Left forelimb (tissue), 1 donor: ENCODE data around the gene CAMK1G.

Source experiments
- DNase-seq: peaks from one replicate; pipeline ENCODE4 v3.0.0-alpha.2; 2018; ENCODE audit warnings: low spot score

CAMK1G gene

DNA sequence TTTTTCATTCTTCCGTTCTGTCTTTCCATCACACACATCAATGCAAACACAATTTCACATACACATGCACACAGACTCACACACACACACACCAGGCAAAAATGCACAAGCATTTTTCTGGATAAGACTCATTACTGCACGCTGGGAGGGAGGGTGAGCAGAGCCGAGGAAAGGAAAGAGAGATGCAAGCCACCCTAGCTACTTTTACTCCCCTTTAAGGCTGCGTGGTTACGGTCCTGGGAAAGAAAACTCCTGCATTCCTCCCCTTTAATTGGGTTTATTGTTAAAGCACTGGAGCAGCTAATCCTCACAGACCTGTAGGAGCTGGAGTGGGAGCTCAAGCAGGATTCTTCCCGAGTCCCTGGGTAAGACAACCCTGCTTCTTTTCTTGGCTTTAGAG is at the start of gene CAMK1G:
CAMK1G (plus strand) TSS at position 307 of the 400 bp plus-strand sequence. CDS start 11,270 bp downstream, outside the sequence.
- no peak for DNase-seq

DNA sequence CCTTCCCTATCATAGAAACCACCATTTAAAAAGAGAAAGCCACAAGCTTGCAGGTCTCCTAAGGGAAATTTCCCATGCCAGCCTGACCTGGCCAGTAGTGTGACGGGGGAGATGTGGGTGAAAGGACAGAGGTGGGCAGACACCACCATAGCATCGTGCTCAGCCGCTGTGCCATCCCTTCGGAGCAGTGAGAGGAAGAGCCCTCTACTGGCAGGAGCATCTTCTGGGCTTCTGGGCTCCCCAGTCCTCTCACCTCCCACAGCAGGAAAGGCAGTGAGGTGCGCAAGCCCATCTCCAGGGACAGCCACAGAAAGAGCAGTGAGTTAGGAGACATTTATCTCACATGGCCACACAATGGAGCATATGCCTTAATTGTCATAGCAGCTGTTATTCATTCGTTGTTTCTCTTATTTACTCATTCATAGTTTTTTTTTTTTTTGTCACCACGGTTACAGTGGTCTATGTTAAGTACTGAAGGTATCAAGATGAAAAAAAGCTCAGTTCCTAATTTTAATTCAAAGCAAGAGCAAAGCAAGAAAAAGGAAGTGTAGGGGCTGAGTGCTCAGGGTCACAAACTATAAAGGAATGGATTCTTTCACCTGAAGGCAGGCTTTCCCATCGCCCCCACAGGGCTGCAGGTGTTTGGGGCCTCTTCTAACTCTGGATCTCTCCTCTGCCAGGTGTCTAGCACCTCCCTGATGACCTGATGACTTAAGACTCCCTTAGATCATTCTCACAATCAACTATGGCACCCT is 48.8 kb upstream of the CAMK1G start:
- no peak for DNase-seq

DNA sequence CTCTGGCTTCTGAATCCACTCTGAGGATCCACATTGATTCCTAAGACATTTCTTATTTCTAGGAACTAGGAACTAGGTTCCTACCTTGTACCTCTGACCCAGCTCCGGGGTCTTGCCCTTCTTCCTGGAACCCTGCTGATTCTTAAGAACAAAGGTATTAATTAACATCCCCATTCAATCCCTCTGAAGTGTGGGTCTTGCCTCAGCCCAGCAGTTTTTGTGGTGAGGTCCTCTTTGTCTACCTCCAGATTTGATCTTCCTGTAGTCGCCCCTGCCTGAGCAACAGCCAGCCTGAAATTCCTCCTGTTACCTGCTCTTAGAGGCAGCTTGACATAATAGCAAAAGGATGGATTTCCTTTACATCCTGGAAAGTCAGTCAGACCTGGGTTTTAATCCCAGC is 46.7 kb upstream of the CAMK1G start:
- DNase-seq, result no peak

DNA sequence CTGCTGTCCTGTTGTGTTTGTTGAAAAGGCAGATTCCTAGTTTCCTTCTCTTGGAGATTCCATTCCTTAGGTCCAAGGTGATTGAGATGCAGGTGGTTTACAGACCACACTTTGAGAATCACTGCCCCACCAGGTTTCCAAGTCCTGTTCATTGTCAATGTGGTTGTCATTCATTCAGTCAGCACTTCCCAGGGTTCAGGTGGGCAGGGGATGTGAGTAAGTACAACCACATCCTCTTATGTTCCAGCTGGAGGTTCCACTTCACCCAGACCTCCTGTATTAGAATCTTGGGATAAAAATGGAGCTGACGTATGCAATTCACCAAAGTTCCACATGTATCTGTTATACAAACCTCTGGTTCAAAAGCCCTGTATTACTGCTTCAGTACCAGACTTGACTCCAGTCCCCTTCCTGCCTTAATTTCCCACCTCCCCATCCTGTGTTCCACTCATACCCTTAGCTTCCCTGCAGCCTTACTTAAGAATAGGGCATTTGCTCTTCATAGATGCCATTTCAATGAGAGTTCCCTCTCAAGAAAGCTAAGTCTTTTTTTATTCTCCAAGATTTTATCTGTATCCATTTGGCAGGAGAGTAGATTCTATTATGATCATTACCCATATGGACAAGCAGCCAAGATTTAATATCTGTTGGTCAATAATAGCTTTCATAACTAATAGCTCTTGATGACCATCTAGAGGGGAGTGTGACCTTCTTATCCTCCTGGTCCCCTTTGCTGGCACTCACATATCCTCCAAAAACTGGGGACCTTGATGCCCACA is 46.0 kb upstream of the CAMK1G start:
- no peak for DNase-seq

DNA sequence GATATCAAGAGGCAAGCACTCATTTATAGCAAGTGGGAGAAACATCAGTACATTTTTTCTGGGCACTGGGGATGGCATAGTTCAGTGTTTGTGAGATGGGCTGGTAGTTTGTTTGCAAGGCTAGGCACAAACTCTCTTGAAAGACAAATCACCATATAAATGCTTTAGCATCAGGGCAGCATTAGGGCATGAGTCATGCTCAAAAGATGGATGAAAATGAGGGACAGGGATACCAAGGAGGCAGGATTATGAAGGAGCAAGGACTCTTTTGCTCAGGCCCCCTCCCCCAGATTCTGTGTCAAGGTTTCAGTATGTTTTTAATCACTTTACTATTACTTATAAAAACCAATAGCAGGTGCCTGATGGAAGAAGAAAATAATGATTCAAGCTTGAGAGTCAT is 43.9 kb upstream of the CAMK1G start:
- no peak for DNase-seq

DNA sequence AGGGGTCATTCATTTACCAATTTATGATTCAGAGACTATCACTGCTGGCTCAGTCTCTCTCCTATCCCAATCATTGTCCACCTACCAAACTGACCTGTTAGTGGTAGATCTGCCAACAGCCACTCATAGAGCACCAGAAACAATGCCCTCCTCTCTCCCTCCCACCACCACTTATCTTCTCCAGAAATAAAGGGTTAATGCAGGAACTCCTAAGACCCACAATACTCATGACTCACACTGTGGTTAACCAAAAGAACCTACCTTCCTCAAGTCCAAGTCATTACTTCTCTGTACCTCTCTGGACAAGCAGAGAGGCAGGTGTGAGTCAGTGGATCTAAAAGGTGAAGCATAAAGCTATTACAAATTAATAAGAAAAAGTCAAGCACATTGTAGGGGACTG is 40.9 kb upstream of the CAMK1G start:
- DNase-seq, result no peak

DNA sequence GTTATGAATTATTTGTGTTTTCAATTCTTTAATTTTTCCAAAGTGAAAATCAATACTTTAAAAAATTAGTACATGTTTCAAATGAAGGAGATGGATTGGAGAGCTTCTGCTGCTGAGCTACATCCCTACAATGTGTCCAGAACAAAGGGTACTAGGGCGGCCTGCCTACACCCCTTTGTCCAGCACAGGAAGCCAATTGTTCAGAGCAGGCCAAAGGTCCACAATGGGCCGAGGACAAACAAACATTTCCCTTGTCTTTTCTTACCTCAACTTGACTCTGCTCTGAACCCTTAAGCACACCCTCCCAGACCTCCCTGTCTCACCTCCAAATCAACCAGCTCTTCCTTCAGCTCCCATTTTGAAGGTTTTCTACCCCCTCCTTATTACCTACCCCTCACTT is 39.4 kb upstream of the CAMK1G start:
- no peak for DNase-seq

DNA sequence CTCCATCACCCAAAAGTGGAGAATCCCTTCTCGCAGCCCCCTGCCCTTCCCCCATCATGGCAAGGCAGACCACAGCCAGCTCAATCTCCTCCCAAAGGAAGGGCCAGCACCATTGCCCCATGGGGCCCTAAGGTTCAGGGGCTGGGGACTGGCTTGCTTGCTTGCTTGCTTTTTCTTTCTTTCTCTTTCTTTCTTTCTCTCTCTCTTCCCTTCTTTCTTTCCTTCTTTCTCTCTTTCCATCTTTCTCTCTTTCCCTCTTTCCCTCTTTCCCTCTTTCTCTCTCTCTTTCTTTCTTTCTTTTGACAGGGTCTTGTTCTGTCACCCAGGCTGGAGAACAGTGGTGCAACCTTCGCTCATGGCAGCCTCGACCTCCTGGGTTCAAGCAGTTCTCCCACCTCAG is 38.1 kb upstream of the CAMK1G start:
- no peak for DNase-seq

DNA sequence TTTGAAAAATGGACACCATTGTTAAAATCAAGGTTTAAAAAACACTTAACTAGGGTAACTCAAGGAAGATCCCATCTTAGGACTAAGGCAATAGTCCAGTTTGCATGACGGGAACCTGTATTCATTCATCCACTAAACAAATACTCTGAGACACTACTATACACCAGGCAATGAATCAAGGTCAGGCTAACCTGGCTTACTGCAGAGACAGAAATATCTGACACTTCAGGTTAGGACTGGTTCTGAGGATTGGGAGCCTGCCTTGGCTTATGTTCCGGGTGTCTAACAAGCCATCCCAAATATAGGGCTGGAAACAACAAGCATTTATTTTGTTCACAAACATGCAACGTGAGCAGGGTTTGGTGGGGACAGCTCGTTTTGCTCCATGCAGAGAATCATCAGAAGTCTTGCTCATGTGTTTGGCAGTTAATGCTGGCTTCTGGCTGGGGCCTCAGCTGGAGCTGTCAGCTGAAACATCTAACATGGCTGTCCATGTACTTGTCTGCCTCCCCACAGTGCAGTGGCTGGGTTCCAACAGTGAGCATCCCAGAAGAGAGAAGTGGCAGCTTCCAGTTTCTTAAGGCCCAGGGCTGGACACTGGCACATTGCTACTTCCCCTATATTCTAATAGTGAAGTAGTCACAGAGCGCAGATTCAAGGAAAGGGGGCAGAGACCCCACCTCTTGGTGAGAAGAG is 37.0 kb upstream of the CAMK1G start:
- DNase-seq, result no peak

DNA sequence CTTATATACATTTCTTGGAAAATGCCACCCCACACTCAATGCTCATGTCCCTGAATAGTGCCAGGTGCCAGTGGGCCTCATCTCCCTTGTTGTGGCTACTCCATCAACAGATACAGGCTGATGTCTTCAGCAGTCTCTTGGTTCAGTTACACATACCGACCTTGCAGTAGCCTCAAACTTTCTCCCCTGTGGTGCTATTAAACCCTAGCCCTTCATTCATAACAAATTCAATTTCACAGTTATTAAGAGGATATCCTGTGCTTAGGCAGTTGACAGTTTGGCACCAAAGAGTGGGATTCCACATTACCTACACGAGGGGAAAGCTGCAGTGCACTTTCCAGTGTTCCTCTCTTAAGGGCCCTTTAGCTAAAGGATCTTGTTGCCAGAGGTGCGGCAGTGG is 35.9 kb upstream of the CAMK1G start:
- DNase-seq, result no peak

DNA sequence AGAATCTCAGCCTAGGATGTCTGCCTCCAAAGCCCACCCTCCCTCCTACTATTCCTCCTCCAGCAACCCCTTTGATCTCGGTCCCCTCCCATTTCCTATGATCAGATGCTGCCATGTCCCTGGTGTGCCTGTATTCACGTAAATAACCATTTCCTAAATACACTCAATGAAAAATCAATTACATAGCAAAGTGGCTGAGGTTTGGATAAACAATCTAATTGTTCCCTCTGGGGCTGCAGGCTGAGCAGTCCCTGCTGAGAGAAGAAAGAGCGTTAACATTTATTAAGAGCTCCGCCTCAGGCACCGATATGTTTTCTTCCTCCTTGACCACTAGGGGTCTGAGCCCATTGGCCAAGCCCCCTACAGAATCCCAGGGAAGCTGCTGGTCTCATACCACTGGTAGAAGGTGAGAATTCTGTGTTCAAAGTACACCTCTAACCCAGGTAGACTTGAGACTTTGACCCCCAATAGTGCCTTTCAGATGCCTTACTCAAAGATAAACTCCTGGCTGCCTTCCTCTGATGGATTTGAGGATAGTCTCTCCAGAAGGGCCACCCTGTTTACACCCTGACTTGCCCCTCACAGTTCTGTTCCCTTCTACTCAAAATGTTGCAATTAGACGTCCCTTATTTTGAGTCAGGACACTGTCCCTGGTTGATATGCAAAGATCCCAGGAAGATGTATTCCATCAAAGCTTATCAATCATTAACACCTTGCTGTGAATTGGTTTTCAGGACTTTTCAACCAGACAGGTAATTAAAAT is 33.9 kb upstream of the CAMK1G start:
- DNase-seq, result no peak

DNA sequence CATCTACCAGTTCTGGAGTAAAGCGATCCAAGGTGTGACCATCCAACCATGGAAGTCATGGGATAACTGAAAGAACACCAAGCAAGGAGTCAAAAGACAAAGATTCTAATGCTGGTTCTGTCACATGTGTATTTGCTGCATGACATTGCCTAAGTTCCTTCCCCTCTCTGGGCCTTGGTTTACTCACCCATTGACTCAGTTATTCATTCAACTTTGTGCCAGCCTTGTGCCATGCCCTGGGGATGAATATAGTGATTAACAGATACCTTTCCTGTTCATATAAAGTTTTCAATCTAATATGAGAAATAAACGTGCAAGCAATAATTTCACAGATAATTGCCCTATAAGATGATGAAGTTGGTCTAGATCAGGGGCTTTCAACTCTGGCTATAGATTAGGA is 33.0 kb upstream of the CAMK1G start:
- no peak for DNase-seq

DNA sequence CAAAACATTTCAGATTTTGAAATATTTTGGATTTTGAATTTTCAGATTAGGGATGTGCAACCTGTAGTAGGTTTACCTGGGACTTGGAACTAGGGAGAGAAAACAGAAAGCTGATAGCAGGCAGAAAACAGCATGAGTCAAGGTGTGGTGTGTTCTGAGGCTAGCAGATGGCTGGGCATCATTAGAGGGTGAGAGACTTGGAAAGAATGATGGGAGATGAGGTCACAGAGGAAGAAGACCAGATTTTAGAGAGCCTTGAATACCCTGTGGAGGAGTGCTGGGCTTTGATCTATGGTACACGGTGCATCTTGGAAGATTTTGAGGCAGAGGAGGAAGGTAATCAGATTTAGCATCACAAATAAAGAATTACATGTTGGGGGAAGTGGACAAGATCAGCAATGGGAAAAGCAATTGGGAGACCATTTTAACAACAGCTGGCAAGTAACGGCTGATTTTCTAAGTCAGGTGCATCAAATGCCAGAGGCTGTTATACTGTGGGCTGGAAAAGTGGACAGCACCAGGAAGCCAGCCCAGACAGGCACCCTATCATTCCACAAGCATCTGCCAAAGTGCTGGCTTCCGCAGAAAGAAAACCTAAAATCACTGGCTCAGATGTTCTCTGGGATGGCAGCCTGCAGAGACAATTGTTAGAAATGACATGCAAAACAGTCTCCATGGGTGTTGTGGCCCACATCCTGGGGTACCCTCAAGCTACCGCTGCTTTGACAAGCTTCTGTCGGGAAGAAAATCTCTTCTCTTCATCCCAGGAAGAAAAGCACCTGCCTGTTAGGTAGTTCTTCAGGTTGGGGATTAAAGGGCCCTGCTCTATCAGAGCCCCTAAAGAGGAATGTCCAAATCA is 30.9 kb upstream of the CAMK1G start:
- no peak for DNase-seq

DNA sequence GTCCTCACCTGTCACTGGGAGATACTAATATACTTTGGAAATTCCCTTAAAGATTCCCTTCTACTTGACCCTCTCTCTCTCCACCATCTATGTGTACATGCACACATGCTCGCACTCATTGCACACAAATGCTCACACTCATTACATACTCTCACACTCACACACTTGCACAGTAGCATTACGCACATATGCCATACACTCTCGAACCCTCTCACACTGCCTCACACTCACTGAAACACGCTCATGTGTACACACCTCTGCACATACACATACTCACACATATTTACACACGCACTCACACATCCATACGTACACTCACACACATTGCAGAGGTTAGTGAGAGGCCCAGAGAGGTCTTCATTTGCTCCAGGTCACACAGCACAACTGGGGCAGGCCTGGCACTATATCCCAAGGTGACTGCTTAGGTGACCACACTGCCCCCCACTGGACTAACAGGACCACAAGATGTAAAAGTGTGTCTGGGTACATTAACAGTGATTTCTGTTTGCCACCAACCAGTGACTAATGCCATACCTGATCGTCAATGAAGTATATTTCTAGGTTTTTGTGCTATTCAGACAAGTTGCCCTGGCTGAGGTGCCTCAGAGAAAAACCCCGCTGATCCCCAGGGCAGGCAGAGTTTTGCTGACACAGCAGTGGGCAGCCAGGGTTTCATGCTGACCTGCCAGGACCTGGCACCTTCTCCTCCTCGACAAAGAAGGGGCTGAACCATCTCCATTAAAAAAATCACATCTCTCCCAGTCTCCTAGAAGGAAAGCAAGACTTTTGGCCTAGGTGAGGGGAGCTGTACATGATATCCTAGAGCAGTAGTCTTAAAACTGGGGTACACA is 28.5 kb upstream of the CAMK1G start:
- DNase-seq, result no peak

DNA sequence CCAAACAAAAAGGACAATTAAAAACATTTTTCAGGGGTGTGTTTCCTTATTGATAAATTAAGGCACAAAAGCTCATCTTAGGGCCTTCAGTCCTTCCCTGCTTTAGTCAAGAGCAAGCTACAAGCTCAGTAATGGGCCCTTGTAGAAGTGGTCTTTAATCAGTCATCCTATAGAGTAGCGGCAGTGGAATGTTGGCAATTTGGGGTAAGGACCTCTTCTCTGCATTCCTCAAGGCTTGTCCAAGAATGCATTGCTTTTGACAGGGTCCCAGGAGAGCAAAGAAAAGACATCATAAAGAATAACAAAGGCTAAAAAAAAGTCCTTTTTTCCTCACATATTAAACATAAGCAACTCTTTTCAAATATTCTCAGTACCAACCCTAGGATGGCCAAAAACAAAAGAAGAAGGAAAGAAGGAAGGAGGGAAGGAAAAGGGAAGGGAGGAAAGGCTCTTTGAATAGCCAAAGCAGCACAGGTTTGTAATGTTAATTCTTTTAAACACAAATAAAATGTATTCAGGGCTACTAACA is 27.3 kb upstream of the CAMK1G start:
- DNase-seq, result no peak

DNA sequence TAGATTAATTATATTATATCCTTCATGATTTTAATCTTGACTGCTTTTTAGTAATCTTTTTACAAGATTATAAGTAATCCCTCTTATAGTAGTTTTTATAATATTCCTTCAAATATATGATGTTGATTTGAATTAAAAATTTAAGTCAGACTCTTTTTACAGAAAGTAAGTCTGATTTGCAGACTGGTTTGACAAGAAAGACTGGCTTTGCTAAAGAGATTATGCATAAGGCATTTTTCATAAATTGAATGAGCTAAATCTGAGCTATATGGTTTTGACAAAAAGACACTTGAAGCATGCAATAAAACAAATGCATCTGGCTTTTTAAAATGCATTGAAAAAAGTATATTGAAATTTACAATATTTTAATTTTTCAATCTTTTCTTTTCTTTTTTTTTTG is 26.3 kb upstream of the CAMK1G start:
- no peak for DNase-seq

DNA sequence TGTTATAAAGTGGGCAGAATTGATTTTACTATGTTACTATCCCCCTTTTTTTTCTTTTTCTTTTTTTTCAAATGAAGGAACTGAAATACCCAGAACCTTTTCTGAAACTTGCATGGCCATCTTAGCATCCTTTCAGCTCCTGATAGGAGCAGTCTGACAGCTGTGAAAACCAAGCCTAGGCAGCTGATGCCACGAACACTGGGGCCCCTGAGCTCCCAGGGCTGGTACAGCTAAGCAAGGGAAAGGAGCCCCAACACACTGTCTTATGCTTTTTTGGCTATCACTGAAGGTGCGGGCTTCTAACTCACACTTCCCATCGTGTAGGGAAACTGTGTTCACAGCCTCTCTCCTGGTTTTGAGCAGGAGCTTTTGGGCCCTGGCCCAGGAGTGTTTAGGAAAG is 23.0 kb upstream of the CAMK1G start:
- DNase-seq, result no peak

DNA sequence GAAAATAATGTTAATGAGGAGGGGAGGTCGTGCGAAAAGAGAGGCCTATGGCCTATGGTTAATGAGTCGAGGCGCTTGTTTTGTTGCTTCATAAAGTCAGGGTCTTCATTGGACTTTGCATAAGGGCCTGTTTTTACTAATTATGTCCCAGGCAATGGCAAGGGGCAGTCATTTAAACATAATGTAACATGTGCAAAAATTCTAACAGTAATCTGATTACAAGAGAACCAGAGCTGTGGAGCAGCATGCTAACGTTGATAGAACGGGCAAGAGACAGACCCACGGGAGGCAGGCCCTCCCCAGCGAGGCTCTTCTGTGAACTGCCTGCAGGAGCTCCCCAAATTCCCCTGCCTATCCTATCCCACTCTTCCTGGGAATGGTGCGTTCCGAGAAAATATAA is 22.6 kb upstream of the CAMK1G start:
- no peak for DNase-seq

DNA sequence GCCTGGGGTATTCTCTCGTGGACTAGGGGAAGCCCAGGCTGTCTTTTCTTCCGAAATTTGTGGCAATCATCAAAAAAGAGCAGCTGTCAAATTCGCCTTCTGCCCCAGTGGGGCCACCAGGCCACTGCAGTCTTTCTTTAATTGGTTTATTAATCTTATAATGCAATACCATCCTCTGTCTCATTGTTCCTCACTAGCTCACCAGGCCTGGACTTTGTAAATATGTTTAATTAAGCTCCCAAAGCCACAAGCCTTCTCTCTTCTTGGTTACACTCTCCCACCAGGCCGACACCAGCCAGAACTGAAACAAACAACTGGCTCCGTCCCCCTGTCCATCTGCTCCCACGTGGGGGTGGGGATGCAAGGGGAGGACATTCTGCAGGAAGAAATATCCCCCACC is 22.0 kb upstream of the CAMK1G start:
- no peak for DNase-seq

DNA sequence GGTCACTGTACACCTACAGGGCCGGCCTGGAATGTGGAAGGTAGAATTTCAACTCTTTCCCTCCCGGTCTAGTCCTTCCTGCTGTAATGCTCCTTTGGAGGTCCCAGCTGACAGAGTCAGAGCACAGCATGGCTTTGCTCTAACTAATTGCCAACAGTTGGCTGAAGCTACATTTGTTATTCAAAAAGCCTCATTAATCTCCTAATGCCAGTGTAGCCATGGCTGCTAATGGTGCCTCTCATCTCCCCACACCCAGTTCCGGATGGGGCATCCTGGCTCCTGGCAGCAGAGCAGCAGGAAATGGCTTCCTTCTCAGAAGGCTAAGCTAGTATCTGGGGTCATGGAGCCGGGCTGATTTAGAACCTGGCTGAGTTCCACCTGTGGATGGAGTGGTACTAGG is 18.7 kb upstream of the CAMK1G start:
- DNase-seq, result no peak
